K562 (cell line): ENCODE results near the gene GARIN6. TPM values are rescaled to one million over a fixed set of nuclear protein-coding genes. Genes with fewer than 3 reads are reported as not detected.
"Not testable (repeated sequence)": the region's sequence is repeated elsewhere in the genome, so short reads cannot be mapped to it uniquely, and the experiment has no call there.

ENCODE experiments used
- ATAC-seq: fragments of 200-7000 bp; cut with Tn5 transposase; 3 replicates; pipeline ENCODE4 v1.9.1; 2020; ENCODE audit warnings: moderate library complexity
- BruUV-seq: library from RNA; stranded (reverse); fragments of 400-500 nt; replicated peaks from 2 replicates; lab custom pipeline; 2021; lab: Mats Ljungman, UMichigan
- CTCF ChIA-PET: fragments of 300-600 bp; formaldehyde crosslinking; extraction: SDS; loops from one replicate; lab custom pipeline; 2021; ENCODE audit warnings: low intra/inter-chr PET ratio; lab: Yijun Ruan, JAX
- POLR2A ChIA-PET: fragments of 300-600, 350-650 bp; sonication (Branson Sonifier 250); formaldehyde crosslinking; extraction: SDS; loops from one replicate; lab custom pipeline; 2021; ENCODE audit warnings: antibody characterized with exemption, inconsistent platforms; lab: Yijun Ruan, JAX
- DNase-seq, 4 experiments: peaks; one replicate each; pipeline versions ENCODE4 v3.0.0 to v3.0.0-alpha.2; 2011 to 2018; ENCODE audit warnings: low spot score in 3 of 4, mixed read lengths in 3 of 4; ENCODE audit errors: extremely low read depth in 1 of 4
- FAIRE-seq: peaks from 2 replicates; lab custom pipeline; 2011; peaks lifted over from hg19 to GRCh38; lab: Jason Lieb, UNC
- H2AFZ ChIP-seq: 2 replicates; pipeline ENCODE4 v1.6.0; 2011; ENCODE audit warnings: low read depth, low read length, control low read depth, inconsistent platforms
- H3K27ac ChIP-seq: fragments of 200-600 bp; 3 replicates; pipeline ENCODE4 v1.8.0; 2011; ENCODE audit warnings: low read depth, mild to moderate bottlenecking, control low read depth, inconsistent platforms, low read length, moderate library complexity, mixed read lengths; ENCODE audit errors: extremely low read depth
- H3K27me3 ChIP-seq, 2 experiments: fragments of 300-600 bp in 1 of 2; 2 replicates in 1 of 2; 3 replicates in 1 of 2; pipeline versions ENCODE4 v1.6.0 to v1.8.0; 2011; ENCODE audit warnings: inconsistent platforms in 2 of 2, low read length in 2 of 2, mild to moderate bottlenecking in 1 of 2, mixed read lengths in 1 of 2, moderate library complexity in 1 of 2; ENCODE audit not compliant: control insufficient read depth in 2 of 2, insufficient read depth in 2 of 2
- H3K36me3 ChIP-seq: fragments of 300-600 bp; 3 replicates; pipeline ENCODE4 v1.8.0; 2011; ENCODE audit warnings: mild to moderate bottlenecking, low read length, inconsistent platforms; ENCODE audit not compliant: control insufficient read depth, insufficient read depth
- H3K4me1 ChIP-seq, 2 experiments: fragments of 200-600 bp in 1 of 2; replicated peaks in 1 of 2; 2 replicates in 1 of 2; 3 replicates in 1 of 2; pipeline versions ENCODE4 v1.5.1 to v1.8.0; 2011; ENCODE audit warnings: inconsistent platforms in 2 of 2, low read length in 2 of 2, mild to moderate bottlenecking in 1 of 2, mixed read lengths in 1 of 2, moderate library complexity in 1 of 2; ENCODE audit not compliant: control insufficient read depth in 2 of 2, insufficient read depth in 2 of 2
- H3K4me2 ChIP-seq: 2 replicates; pipeline ENCODE4 v1.6.1; 2011; ENCODE audit warnings: low read length, control low read depth, inconsistent platforms, mixed read lengths; ENCODE audit not compliant: insufficient read depth
- H3K4me3 ChIP-seq: fragments of 200-600 bp; sonication (generic), shearing (Covaris generic); 2 replicates; pipeline ENCODE4 v1.5.1; 2016; ENCODE audit warnings: control low read depth, inconsistent platforms
- H3K79me2 ChIP-seq: fragments of 200-600 bp; 3 replicates; pipeline ENCODE4 v1.8.0; 2011; ENCODE audit warnings: low read length, inconsistent platforms; ENCODE audit not compliant: control insufficient read depth, insufficient read depth
- H3K9ac ChIP-seq, 2 experiments: 2 replicates each; pipeline versions ENCODE4 v1.6.0 to v1.6.1; 2011; ENCODE audit warnings: low read depth in 2 of 2, low read length in 2 of 2, control low read depth in 1 of 2, inconsistent platforms in 1 of 2, mild to moderate bottlenecking in 1 of 2, mixed read lengths in 1 of 2; ENCODE audit not compliant: insufficient read depth in 1 of 2
- H3K9me1 ChIP-seq: one replicate; pipeline ENCODE4 v1.6.0; 2011; ENCODE audit warnings: inconsistent platforms, mild to moderate bottlenecking, low read length, moderate library complexity; ENCODE audit not compliant: control insufficient read depth, insufficient read depth
- H3K9me3 ChIP-seq: replicated peaks from 2 replicates; pipeline ENCODE4 v1.5.1; 2011; ENCODE audit warnings: low read depth, low read length, inconsistent platforms; ENCODE audit not compliant: control insufficient read depth, insufficient read depth
- H4K20me1 ChIP-seq: replicated peaks from 2 replicates; pipeline ENCODE4 v1.6.1; 2011; ENCODE audit warnings: low read length, inconsistent platforms, mixed read lengths; ENCODE audit not compliant: control insufficient read depth, insufficient read depth
- ARID3B ChIP-seq: fragments of 250-450 bp; sonication (Bioruptor Pico); IDR thresholded peaks from 2 replicates; pipeline ENCODE4 v1.4.0; 2020; ENCODE audit warnings: borderline replicate concordance
- BRD9 ChIP-seq: fragments of 450-650 bp; IDR thresholded peaks from 2 replicates; pipeline ENCODE4 v1.6.1; 2018; ENCODE audit warnings: low read depth; ENCODE audit not compliant: partially characterized antibody
- CC2D1A ChIP-seq: fragments of 450-650 bp; IDR thresholded peaks from 2 replicates; pipeline ENCODE4 v1.6.1; 2017; ENCODE audit warnings: mild to moderate bottlenecking
- ERF ChIP-seq: fragments of 450-650 bp; formaldehyde crosslinking; IDR thresholded peaks from 2 replicates; pipeline ENCODE4 v1.4.0; 2020; ENCODE audit warnings: mild to moderate bottlenecking, mixed read lengths
- HOXB6 ChIP-seq: fragments of 250-450 bp; sonication (Bioruptor Pico); IDR thresholded peaks from 2 replicates; pipeline ENCODE4 v1.5.1; 2022; ENCODE audit warnings: mild to moderate bottlenecking, borderline replicate concordance
- KLF1 ChIP-seq: fragments of 450-650 bp; IDR thresholded peaks from 2 replicates; pipeline ENCODE4 v1.6.1; 2016; ENCODE audit warnings: missing genetic modification characterization, missing compliant biosample characterization
- NCOA4 ChIP-seq: fragments of 450-650 bp; IDR thresholded peaks from 2 replicates; pipeline ENCODE4 v1.6.1; 2018; ENCODE audit warnings: mild to moderate bottlenecking; ENCODE audit not compliant: partially characterized antibody
- POLR2AphosphoS5 ChIP-seq: IDR thresholded peaks from 2 replicates; pipeline ENCODE4 v1.6.1; 2011; ENCODE audit warnings: mild to moderate bottlenecking, low read depth, low read length, moderate library complexity; ENCODE audit not compliant: control insufficient read depth, insufficient read depth
- RAD21 ChIP-seq, 2 experiments: fragments of 250-450 bp in 1 of 2; fragments of 450-650 bp in 1 of 2; sonication (Bioruptor Pico) in 1 of 2; formaldehyde crosslinking in 1 of 2; IDR thresholded peaks in 1 of 2; conservative IDR thresholded peaks in 1 of 2; 2 replicates each; pipeline versions ENCODE4 v1.4.0 to v1.8.0; 2020 to 2022; ENCODE audit warnings: mild to moderate bottlenecking in 2 of 2, moderate library complexity in 1 of 2
- ZBTB1 ChIP-seq: sonication (generic); formaldehyde crosslinking; IDR thresholded peaks from 2 replicates; pipeline ENCODE4 v1.8.1; 2023; ENCODE audit warnings: missing genetic modification reagents, low read depth, mild to moderate bottlenecking, borderline replicate concordance
- ZBTB33 ChIP-seq: sonication (generic); formaldehyde crosslinking; IDR thresholded peaks from 2 replicates; pipeline ENCODE4 v1.8.1; 2023; ENCODE audit warnings: mild to moderate bottlenecking, missing genetic modification reagents
- ZNF274 ChIP-seq: IDR thresholded peaks from 2 replicates; pipeline ENCODE4 v1.6.1; 2011; ENCODE audit warnings: low read depth, mild to moderate bottlenecking, low read length, moderate library complexity, borderline replicate concordance
- WGBS: fragments of 100-300 bp; shearing (Covaris generic); methylation state at CpG from one replicate; pipeline ENCODE4 v1.1.6; 2016; ENCODE audit warnings: low coverage, mixed read lengths; ENCODE audit not compliant: insufficient coverage; ENCODE audit errors: missing lambda C conversion rate; 5-methylcytosine and 5-hydroxymethylcytosine counted together
- in situ Hi-C: fragments of 300-500 bp; cut with MboI; formaldehyde crosslinking; loops from 4 replicates; pipeline ENCODE4 v1.15.0; 2018; ENCODE audit warnings: inconsistent platforms, mixed read lengths
- intact Hi-C: fragments of 100-400 bp; cut with micrococcal nuclease; formaldehyde crosslinking; loops from 2 replicates; pipeline ENCODE4 v1.14.2; 2022
- polyA plus RNA-seq, 8 experiments: library from polyadenylated mRNA; depleted of rRNA in 4 of 8; stranded (reverse) in 5 of 8; unstranded in 3 of 8; fragments of >200 nt; fragmentation: Nextera tagmentation in 2 of 8; fragmentation: Illumina TruSeq in 1 of 8; extraction: Ambion mirVana in 2 of 8; extraction: Trizol in 1 of 8; gene quantifications; 2 replicates each; pipeline versions ENCODE4 v1.2.1 to v1.2.3, GENCODE V29; 2011 to 2014; ENCODE audit warnings: inconsistent platforms in 1 of 8, missing spikeins in 1 of 8
- total RNA-seq, 7 experiments: library from RNA; depleted of rRNA in 6 of 7; stranded (reverse); fragments of >200 nt in 6 of 7; fragmentation: Illumina TruSeq in 2 of 7; extraction: Trizol in 2 of 7; gene quantifications; 2 replicates each; pipeline versions ENCODE4 v1.2.1 to v1.2.3, GENCODE V29; 2011 to 2021; ENCODE audit warnings: low replicate concordance in 1 of 7

The GARIN6 gene
- total and polyA plus RNA-seq, 9 of the 15 experiments (the other 6 are each of a cell fraction or from before 2014, with no cell fraction given), result not detected

GRCh38 chr12:99620159-99620479, 27.4 kb upstream of the GARIN6 start (continued):
- TF ChIP-seq POLR2AphosphoS5, result no peak
- TF ChIP-seq ZNF274, result no peak

- H3K9ac ChIP-seq, CTCF ChIA-PET, H3K4me1 ChIP-seq, H3K36me3 ChIP-seq, intact Hi-C loops, H4K20me1 ChIP-seq, BruUV-seq, H3K27ac ChIP-seq, FAIRE-seq, H3K4me2 ChIP-seq, H2AFZ ChIP-seq, H3K79me2 ChIP-seq, H3K9me3 ChIP-seq, H3K27me3 ChIP-seq, DNase-seq, H3K9me1 ChIP-seq, H3K4me3 ChIP-seq, POLR2A ChIA-PET, ATAC-seq, in situ Hi-C loops: not testable (repeated sequence)
- 0% methylated on average over 2 of the region's 2 CpGs for WGBS
These were observed 23.0 kb upstream of the GARIN6 start for GRCh38 chr12:99624591-99624990.

GRCh38 chr12:99627459-99627858, 20.1 kb upstream of the GARIN6 start:
- in situ Hi-C loops (no loop called here), intact Hi-C loops (no loop called here)
- Histone ChIP-seq H2AFZ (no peak overlapping the region), H3K27ac (no peak overlapping the region), H3K4me1 (no peaks in the 10 kb centered on the region), H4K20me1 (no peaks in the 10 kb centered on the region), H3K4me3 (no peak overlapping the region), H3K9me3 (no peaks in the 10 kb centered on the region), H3K79me2 (no peaks in the 10 kb centered on the region), H3K9me1 (no peaks in the 10 kb centered on the region), H3K27me3 (no peaks in the 10 kb centered on the region), H3K9ac (no peak overlapping the region), H3K36me3 (no peaks in the 10 kb centered on the region), H3K4me2 (no peak overlapping the region)
- no TSS peak for BruUV-seq
- FAIRE-seq (no peak), DNase-seq (no peak), ATAC-seq (no peak)
- ChIA-PET CTCF (no interaction called here), POLR2A (no interaction called here)
- WGBS, result 0% methylated on average over 2 of the region's 2 CpGs
- no peak for TF ChIP-seq ZBTB33 (CRISPR knock-in tag)
- TF ChIP-seq HOXB6 (CRISPR knock-in tag), result no peak
- no peak for TF ChIP-seq KLF1 (tag)
- TF ChIP-seq ZNF274, result no peak
- no peak for TF ChIP-seq BRD9
- TF ChIP-seq NCOA4, result no peak
- TF ChIP-seq ZBTB1 (CRISPR knock-in tag), result no peak
- TF ChIP-seq ERF (CRISPR knock-in tag), result no peak
- TF ChIP-seq CC2D1A, result no peak
- TF ChIP-seq RAD21 (CRISPR knock-in tag; conservative IDR thresholded peaks at IDR 0.05 in 1 of 2, IDR thresholded peaks at IDR 0.05 in 1 of 2), result no peak
- no peak for TF ChIP-seq ARID3B (CRISPR knock-in tag)
